Measurements from ENCODE around the gene CEP20.

Gene CEP20

DNA sequence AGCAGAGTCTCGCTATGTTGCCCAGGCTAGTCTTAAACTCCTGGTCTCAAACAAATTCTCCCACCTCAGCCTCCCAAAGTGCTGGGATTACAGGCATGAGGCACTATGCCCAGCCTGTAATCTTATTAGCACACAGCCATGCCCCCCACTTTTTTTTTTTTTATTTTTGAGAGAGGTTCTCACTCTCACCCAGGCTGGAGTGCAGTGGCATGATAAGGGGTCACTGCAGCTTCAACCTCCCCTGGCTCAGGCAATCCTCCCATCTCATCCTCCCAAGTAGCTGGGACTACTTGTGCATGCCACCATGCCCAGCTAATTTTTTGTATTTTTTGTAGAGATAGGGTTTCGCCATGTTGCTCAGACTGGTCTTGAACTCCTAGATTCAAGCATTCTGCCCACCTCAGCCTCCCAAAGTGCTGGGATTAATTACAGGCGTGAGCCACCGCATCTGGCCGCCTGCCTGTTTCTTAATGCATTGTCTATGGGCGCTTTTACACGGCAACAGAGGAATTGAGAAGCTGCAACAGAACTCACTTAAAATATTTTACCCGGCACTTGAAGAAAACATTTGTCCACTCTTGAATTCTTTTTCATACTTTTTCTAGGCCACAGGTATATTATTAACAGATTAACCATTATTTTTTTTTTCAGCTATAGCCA is 8.8 kb upstream of the CEP20 start:
- DNase-seq = no peak

DNA sequence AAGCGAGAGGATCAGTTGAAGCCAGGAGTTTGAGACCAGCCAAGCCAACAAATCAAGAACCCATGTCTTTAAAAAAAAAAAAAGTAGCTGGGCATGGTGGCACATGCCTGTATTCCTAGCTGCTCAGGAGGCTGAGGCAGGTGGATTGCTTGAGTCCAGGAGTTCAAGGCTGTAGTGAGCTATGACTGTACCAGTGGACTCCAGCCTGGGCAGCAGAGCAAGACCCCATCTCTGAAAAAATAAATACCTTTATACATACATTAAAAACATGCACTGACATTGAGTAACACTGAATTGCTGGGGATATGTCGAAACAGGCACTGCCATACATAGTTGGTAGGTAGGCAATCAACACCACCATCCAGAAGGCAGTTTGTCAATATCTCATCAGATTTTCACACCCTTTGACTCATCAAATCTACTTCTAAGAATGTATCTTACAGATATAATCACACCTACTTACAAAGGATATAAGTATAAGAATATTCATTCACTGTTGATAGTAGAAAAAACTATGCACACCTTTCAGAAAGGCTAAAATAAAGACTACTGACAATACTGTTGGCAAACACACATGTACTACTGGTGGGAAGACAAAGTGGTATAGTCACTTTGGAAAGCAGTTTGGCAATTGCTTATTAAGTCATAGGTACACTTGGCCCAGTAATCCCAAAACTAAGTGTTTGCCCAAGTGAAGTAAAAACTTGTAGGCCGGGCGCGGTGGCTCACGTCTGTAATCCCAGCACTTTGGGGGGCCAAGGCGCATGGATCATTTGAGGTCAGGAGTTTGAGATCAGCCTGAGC is 6.4 kb upstream of the CEP20 start:
- DNase-seq = no peak

- DNase-seq = no peak
These were observed 3.1 kb upstream of the CEP20 start for GRCh38 chr16:15891508-15891907.

GRCh38 chr16:15887283-15887682 is 1.1 kb downstream of the CEP20 start:
- no peak for DNase-seq

- DNase-seq = no peak
These were observed 2.3 kb downstream of the CEP20 start for GRCh38 chr16:15886078-15886477.

DNA sequence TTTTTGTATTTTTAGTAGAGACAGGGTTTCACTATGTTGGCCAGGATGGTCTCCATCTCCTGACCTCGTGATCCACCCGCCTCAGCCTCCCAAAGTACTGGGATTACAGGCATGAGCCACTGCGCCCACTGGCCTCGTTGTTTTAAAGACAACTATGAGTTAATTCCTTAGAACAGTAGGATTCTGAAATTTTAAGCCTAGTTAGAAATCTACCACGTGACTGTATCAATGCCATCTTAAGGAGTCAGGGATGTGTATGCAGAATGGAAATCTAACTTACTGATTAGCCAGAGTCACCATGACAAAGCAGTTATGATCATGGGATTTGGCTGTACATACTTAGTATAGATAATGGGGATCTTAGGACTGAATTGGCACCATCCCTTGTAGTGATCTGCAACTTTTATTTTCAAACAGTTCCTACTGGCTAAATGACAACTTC is 2.8 kb downstream of the CEP20 start:
- no peak for DNase-seq

DNA sequence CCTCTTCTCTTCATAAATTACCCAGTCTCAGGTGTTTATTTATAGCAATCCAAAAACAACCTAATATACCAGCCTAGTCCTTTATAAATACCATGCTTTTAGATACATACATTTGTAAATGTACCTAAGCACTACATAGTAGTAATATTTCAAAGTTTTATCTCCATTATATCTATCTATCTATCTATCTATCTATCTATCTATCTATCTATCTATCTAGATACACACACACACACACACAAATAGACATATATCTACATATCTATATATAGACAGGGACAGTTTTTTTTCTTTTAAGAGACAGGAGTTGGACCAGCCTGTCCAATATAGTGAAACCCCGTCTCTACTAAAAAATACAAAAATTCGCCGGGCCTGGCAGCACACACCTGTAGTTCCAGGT is 5.8 kb downstream of the CEP20 start:
- no peak for DNase-seq

GRCh38 chr16:15881794-15882379 is 6.5 kb downstream of the CEP20 start:
- no peak for DNase-seq

DNA sequence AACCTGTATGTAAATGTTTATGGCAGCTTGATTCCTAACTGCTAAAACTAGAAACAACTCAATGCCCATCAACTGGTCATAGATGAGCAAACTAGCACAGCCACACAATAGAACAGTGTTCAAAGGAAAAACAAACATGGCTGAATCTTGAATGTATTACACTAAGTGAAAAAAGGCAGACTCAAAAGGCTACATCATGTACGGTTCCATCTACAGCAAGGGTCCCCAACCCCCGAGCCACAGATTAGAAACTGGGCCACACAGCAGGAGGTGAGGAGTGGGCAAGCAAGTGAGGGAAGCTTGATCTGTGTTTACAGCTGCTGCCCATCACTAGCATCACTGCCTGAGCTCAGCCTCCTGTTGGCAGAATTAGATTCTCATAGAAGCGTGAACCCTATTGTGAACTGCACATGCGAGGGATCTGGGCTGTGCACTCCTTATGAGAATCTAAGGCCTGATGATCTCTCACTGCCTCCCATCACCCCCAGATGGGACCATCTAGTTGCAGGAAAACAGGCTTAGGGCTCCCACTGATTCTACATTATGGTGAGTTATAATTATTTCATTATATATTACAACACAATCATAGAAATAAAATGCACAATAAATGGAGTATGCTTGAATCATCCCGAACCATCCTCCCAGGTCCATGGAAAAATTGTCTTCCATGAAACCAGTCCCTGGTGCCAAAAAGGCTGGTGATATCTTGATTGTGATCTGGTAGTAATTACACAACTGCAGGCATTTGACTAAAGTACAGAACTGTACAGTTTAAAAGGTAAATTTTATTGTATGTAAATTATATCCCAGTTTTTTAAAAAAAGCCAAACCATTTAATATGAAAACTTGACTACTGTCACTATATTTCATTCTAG is 7.7 kb downstream of the CEP20 start:
- no peak for DNase-seq

DNA sequence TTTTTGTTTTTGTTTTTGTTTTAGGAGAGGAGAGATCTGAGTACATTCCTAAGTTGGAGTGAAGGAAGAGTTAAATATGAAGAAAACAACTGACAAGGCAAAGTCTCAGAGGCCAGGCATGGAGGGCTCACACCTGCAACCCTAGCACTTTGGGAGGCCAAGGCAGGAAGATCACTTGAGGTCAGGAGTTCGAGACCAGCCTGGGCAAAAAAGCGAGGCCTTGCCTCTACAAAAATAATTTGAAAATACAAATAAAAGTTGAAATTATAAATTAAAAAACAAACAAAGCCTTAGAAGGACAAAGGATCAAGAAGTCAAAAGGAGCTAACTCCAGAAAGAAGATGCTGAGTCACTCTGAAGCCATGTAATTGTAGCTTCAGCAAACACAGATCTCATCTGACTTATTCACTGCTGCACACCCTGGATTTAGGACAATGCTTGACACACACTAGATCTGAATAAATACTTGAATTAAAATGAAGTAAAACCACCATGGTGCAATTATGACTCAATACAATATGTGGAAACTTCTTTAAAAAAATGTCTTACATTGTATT is 9.1 kb downstream of the CEP20 start:
- no peak for DNase-seq

- no peak for DNase-seq
These were observed 11.9 kb downstream of the CEP20 start for GRCh38 chr16:15876503-15876902.

GRCh38 chr16:15874745-15875314 is 13.6 kb downstream of the CEP20 start:
- DNase-seq = no peak

GRCh38 chr16:15873737-15874136 is 14.7 kb downstream of the CEP20 start:
- DNase-seq = no peak

GRCh38 chr16:15873301-15873700 is 15.1 kb downstream of the CEP20 start:
- DNase-seq = no peak

DNA sequence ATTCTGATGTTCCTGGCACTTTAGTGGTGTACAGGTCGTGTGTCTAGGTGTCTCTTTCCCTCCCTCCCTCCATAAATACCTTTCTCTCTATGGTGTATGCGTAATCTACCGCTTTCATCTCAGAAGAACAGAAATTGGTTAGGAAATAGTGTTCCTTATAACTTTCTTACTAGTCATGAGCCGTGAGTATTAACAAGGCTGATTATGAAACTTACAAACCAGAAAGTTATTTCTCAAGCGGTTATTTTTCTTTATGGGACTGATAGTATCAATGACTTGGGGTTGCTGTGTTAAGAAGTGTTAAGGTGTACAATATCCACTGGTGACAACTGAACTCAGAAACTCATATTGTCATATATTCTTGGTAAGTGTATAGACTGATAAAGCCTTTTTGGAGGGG is 18.4 kb downstream of the CEP20 start:
- no peak for DNase-seq

DNA sequence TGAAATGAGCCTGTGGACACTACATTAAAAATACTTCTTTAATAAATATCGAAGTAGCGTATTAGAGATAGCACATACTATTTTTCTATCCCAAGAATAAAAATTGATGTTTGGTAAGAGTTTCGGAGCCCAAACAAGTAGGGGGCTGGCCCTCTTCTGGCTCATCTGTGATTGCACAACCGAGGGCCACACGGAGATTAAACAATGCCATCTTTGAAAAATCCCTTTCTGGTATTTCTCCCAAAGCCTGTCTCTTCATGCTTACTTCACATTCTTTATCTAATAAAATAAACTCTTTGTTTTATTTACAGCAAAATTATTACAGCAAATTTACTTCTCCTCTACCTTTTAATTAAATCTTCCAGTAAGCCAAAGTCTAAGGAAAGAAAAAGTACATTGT is 22.0 kb downstream of the CEP20 start:
- DNase-seq = no peak

DNA sequence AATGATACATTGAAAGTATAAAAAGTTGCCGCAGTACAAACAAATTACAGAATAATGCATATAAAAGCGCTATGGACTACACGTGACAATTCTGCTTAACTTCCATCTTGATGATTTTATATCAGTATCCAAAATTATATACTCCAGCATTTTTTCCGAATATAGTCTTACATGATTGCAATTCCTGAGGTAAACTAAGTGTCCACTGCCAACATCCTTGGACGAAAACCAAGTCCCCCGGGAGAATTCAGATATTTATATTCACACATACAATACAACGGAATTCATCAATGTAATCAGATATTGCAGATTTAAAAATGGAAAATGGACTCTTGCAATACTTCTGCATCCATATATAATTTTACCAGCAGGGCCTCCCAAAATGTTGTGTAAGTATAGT is 22.7 kb downstream of the CEP20 start:
- DNase-seq = no peak

DNA sequence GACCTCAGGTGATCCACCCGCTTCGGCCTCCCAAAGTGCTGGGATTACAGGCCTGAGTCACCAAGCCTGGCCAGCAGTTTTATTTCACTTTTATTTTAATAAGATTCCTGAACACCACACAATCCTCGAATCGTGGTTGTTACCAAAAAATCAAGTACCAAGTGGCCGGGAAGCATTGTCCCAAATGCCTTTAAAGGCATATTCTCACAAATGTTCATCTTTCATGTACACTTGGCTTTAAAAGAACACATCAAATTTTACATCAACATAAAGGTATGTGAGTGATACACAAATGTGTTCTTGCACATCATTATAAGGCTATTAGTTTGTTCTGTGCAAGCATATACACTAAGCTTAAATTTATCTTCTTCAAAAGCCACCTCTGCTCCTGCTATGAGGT is 23.5 kb downstream of the CEP20 start:
- no peak for DNase-seq

- no peak for DNase-seq
These were observed 26.4 kb downstream of the CEP20 start for GRCh38 chr16:15861996-15862395.

DNA sequence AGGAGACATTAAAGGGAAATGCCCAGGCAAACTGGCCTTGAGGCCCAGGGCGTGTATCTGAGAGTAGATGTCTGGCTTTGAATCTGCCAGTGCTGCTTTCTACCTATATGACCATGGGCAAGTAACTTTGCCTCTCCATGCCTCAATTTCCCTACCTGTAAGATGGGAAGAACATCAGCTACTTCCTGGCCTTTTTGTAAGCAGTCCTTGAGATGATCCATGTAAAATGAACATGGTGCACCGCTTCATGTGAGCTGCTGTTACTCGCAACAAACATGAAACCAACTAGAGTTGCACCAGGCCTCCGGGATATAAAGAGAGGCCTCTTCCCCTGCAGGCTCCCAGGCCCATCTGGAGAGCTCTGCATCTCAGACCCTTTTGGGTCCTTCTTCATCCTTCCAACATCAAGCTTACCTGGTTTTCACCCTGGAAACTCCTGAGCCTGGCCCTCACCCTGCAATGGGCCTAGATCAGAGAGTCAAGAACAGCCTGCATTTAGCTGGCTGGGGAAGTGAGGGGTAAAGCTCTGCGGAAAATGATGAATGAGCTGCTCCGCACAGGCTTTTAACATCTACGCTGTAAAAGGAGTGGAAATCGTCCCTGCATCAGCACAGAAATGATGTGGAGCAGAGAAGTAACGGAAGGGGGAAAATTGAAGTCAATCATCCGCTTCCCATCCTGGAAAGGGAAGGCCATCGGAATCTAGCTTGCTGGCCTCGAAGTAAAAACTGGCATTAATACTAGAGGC is 29.3 kb downstream of the CEP20 start:
- DNase-seq = no peak

DNA sequence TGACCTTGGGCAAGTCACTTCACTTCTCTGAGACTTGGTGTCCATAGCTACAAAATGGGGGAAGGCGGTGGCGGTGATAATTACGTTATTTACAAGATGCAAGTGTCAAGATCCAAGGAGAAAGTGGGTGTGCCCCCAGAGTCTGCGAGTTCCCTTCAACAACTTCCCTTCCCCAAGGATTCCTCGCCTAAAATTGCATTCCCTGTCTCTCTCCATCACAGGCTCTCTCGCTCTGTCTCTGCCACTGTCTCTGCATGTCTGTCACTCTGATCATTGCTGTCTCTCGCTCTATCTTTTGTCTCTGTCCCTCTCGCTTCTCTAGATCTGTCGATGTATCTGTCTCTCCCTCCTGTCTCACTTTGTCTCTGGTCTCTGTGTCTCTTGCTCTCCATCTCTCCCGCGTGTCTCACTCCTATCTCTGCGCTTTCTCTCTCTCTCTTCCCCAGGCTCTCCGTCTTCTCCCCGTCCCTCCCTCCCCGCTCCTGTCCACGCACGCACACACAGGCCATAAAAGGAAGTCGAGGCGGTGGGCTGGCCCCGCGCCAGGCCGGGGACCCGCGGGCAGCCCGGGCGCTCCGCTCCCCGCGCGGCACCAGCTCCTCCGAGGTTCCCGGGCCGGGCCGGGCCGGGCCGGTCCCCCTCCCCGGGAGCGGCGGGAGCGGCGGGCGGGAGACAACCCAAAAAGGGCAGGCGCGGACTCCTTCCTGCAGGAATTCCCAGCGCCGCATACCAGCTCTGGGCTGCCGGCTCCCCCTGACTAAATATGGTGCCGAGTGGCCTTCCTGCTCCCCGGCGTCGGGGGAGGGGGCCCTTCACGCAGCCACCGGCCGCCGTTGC is 30.5 kb downstream of the CEP20 start:
- DNase-seq = no peak
